H1 (cell line): ENCODE measurements around the gene GABRR3. TPM values are rescaled to one million over a fixed set of nuclear protein-coding genes. Genes with fewer than 3 reads are reported as not detected.

Source experiments
- CTCF ChIA-PET: fragments of 300-600 bp; sonication (Branson Sonifier 250); formaldehyde crosslinking; loops from one replicate; lab custom pipeline; 2021; ENCODE audit not compliant: partially characterized antibody; lab: Charles Lee
- POLR2A ChIA-PET: fragments of 300-600 bp; sonication (Branson Sonifier 250); formaldehyde crosslinking; loops from one replicate; lab custom pipeline; 2021; ENCODE audit warnings: inconsistent platforms; ENCODE audit not compliant: partially characterized antibody; lab: Charles Lee
- DNase-seq, 2 experiments: peaks; one replicate each; pipeline versions ENCODE4 v3.0.0 to v3.0.0-alpha.2; 2010 to 2022; ENCODE audit warnings: low spot score in 2 of 2, low read depth in 1 of 2, mixed read lengths in 1 of 2
- FAIRE-seq: peaks from 2 replicates; lab custom pipeline; 2011; peaks lifted over from hg19 to GRCh38; lab: Jason Lieb, UNC
- H2AFZ ChIP-seq: 2 replicates; pipeline ENCODE4 v1.8.1; 2012; ENCODE audit warnings: low read length, inconsistent platforms
- H2AK5ac ChIP-seq: 2 replicates; pipeline ENCODE4 v1.6.1; 2013; ENCODE audit warnings: low read depth, low read length
- H2BK120ac ChIP-seq: replicated peaks from 2 replicates; pipeline ENCODE3; 2013; ENCODE audit warnings: low read depth, low read length, inconsistent platforms
- H2BK12ac ChIP-seq: 2 replicates; pipeline ENCODE4 v1.6.1; 2013; ENCODE audit warnings: low read depth, low read length
- H2BK15ac ChIP-seq: 2 replicates; pipeline ENCODE4 v1.6.1; 2013; ENCODE audit warnings: low read length
- H2BK20ac ChIP-seq: 2 replicates; pipeline ENCODE4 v1.6.1; 2013; ENCODE audit warnings: low read length
- H2BK5ac ChIP-seq: 2 replicates; pipeline ENCODE4 v1.6.1; 2013; ENCODE audit warnings: low read depth, low read length
- H3K14ac ChIP-seq: 2 replicates; pipeline ENCODE4 v1.6.1; 2013; ENCODE audit warnings: inconsistent platforms; ENCODE audit not compliant: insufficient read length
- H3K18ac ChIP-seq: 2 replicates; pipeline ENCODE4 v1.6.1; 2013; ENCODE audit warnings: low read length; ENCODE audit errors: extremely low read depth
- H3K23ac ChIP-seq: 2 replicates; pipeline ENCODE4 v1.6.1; 2013; ENCODE audit warnings: inconsistent platforms; ENCODE audit not compliant: insufficient read length
- H3K23me2 ChIP-seq: 2 replicates; pipeline ENCODE4 v1.6.1; 2013; ENCODE audit warnings: low read depth, low read length
- H3K27ac ChIP-seq: 2 replicates; pipeline ENCODE4 v1.6.1; 2011; ENCODE audit warnings: low read depth, low read length, inconsistent platforms
- H3K27me3 ChIP-seq, 4 experiments: replicated peaks in 1 of 4; 1 replicate in 1 of 4; 2 replicates in 3 of 4; pipeline versions ENCODE4 v1.6.1 to v1.8.1; 2011 to 2013; ENCODE audit warnings: low read length in 3 of 4, mild to moderate bottlenecking in 3 of 4, inconsistent platforms in 2 of 4, mixed read lengths in 2 of 4, moderate library complexity in 1 of 4; ENCODE audit not compliant: control insufficient read depth in 3 of 4, insufficient read depth in 3 of 4; ENCODE audit errors: extremely low read depth in 1 of 4
- H3K36me3 ChIP-seq, 4 experiments: 2 replicates each; pipeline versions ENCODE4 v1.6.1 to v1.8.1; 2011 to 2013; ENCODE audit warnings: mild to moderate bottlenecking in 4 of 4, low read length in 3 of 4, moderate library complexity in 2 of 4, control low read depth in 1 of 4, inconsistent platforms in 1 of 4; ENCODE audit not compliant: insufficient read depth in 4 of 4, control insufficient read depth in 2 of 4
- H3K4ac ChIP-seq: replicated peaks from 2 replicates; pipeline ENCODE3; 2013; ENCODE audit warnings: low read length, low read depth, mixed read lengths, inconsistent platforms; ENCODE audit not compliant: insufficient read length
- H3K4me1 ChIP-seq, 4 experiments: replicated peaks in 1 of 4; 1 replicate in 1 of 4; 2 replicates in 3 of 4; pipeline versions ENCODE4 v1.6.1 to v1.8.1; 2011 to 2013; ENCODE audit warnings: low read length in 3 of 4, inconsistent platforms in 2 of 4, mixed read lengths in 1 of 4; ENCODE audit not compliant: insufficient read depth in 4 of 4, control insufficient read depth in 3 of 4
- H3K4me2 ChIP-seq, 2 experiments: 2 replicates each; pipeline versions ENCODE4 v1.6.1 to v1.8.1; 2011 to 2013; ENCODE audit warnings: low read depth in 2 of 2, low read length in 2 of 2, control low read depth in 1 of 2, inconsistent platforms in 1 of 2, mild to moderate bottlenecking in 1 of 2; ENCODE audit not compliant: insufficient read depth in 1 of 2
- H3K4me3 ChIP-seq, 4 experiments: fragments of 200-600, 300-600 bp in 1 of 4; sonication (generic), shearing (Covaris generic), sonication (Bioruptor Twin) in 1 of 4; 2 replicates each; pipeline versions ENCODE4 v1.5.1 to v1.8.1; 2011 to 2016; ENCODE audit warnings: low read length in 4 of 4, low read depth in 3 of 4, control low read depth in 2 of 4, inconsistent platforms in 2 of 4, mild to moderate bottlenecking in 2 of 4, mixed read lengths in 1 of 4, moderate library complexity in 1 of 4; ENCODE audit not compliant: insufficient read depth in 2 of 4; ENCODE audit errors: extremely low read depth in 1 of 4
- H3K56ac ChIP-seq: replicated peaks from 2 replicates; pipeline ENCODE3; 2013; ENCODE audit warnings: low read depth, mild to moderate bottlenecking, mixed read lengths, low read length, inconsistent platforms; ENCODE audit not compliant: insufficient read length
- H3K79me1 ChIP-seq: 2 replicates; pipeline ENCODE4 v1.6.1; 2013; ENCODE audit warnings: low read depth, low read length, control low read depth
- H3K79me2 ChIP-seq, 2 experiments: 2 replicates each; pipeline versions ENCODE4 v1.6.1 to v1.8.1; 2012 to 2013; ENCODE audit warnings: low read length in 2 of 2, mild to moderate bottlenecking in 2 of 2, inconsistent platforms in 1 of 2; ENCODE audit not compliant: insufficient read depth in 2 of 2, control insufficient read depth in 1 of 2
- H3K9ac ChIP-seq, 4 experiments: replicated peaks in 1 of 4; 1 replicate in 1 of 4; 2 replicates in 3 of 4; pipeline versions ENCODE4 v1.6.1 to v1.8.1; 2011 to 2013; ENCODE audit warnings: low read depth in 3 of 4, low read length in 3 of 4, control low read depth in 2 of 4, mild to moderate bottlenecking in 2 of 4, moderate library complexity in 2 of 4, inconsistent platforms in 1 of 4; ENCODE audit errors: extremely low read depth in 1 of 4
- H3K9me3 ChIP-seq, 2 experiments: 2 replicates each; pipeline versions ENCODE4 v1.6.1 to v1.8.1; 2012 to 2013; ENCODE audit warnings: mild to moderate bottlenecking in 2 of 2, moderate library complexity in 2 of 2, control low read depth in 1 of 2, inconsistent platforms in 1 of 2, low read depth in 1 of 2, low read length in 1 of 2, mixed read lengths in 1 of 2; ENCODE audit not compliant: insufficient read depth in 2 of 2
- H4K20me1 ChIP-seq, 2 experiments: replicated peaks in 1 of 2; 2 replicates each; pipeline versions ENCODE3 to v1.8.1; 2011 to 2013; ENCODE audit warnings: inconsistent platforms in 2 of 2, low read length in 2 of 2, mild to moderate bottlenecking in 1 of 2; ENCODE audit not compliant: insufficient read depth in 2 of 2, control insufficient read depth in 1 of 2
- H4K5ac ChIP-seq: 2 replicates; pipeline ENCODE4 v1.6.1; 2013; ENCODE audit warnings: low read length, low read depth, mixed read lengths, inconsistent platforms; ENCODE audit not compliant: insufficient read length
- H4K8ac ChIP-seq: 2 replicates; pipeline ENCODE4 v1.8.0; 2013; ENCODE audit warnings: mild to moderate bottlenecking, moderate library complexity, low read length, inconsistent platforms; ENCODE audit not compliant: insufficient read depth; ENCODE audit errors: extremely low read depth
- H4K91ac ChIP-seq: replicated peaks from 2 replicates; pipeline ENCODE3; 2013; ENCODE audit warnings: low read length, mixed read lengths, inconsistent platforms; ENCODE audit not compliant: insufficient read length
- BRCA1 ChIP-seq: IDR thresholded peaks from 2 replicates; pipeline ENCODE4 v1.6.1; 2012; ENCODE audit warnings: low read depth, low read length, improper control_type of control experiment
- CHD2 ChIP-seq: IDR thresholded peaks from 2 replicates; pipeline ENCODE4 v1.6.1; 2012; ENCODE audit warnings: low read length, improper control_type of control experiment
- EGR1 ChIP-seq: IDR thresholded peaks from 2 replicates; pipeline ENCODE4 v1.6.1; 2011; ENCODE audit warnings: low read depth, low read length, borderline replicate concordance
- EP300 ChIP-seq, 2 experiments: IDR thresholded peaks; 1 replicate in 1 of 2; 2 replicates in 1 of 2; pipeline ENCODE4 v1.6.1; 2011 to 2012; ENCODE audit warnings: low read depth in 2 of 2, low read length in 2 of 2, mild to moderate bottlenecking in 2 of 2, borderline replicate concordance in 1 of 2, inconsistent platforms in 1 of 2, moderate library complexity in 1 of 2
- KDM4A ChIP-seq: IDR thresholded peaks from one replicate; pipeline ENCODE4 v1.7.1; 2012; ENCODE audit warnings: low read depth, mild to moderate bottlenecking, moderate library complexity, low read length, inconsistent platforms; ENCODE audit not compliant: severe bottlenecking
- NRF1 ChIP-seq: IDR thresholded peaks from 2 replicates; pipeline ENCODE4 v1.6.1; 2011; ENCODE audit warnings: mild to moderate bottlenecking, low read depth, low read length, improper control_type of control experiment
- PHF8 ChIP-seq: fragments of 200-600 bp; sonication (generic); conservative IDR thresholded peaks from 2 replicates; pipeline ENCODE4 v1.7.1; 2012; ENCODE audit warnings: low read depth, mild to moderate bottlenecking, inconsistent platforms, low read length, moderate library complexity
- POU5F1 ChIP-seq: IDR thresholded peaks from 2 replicates; pipeline ENCODE4 v1.6.1; 2011; ENCODE audit warnings: low read depth, mild to moderate bottlenecking, low read length, moderate library complexity
- RFX5 ChIP-seq: IDR thresholded peaks from 2 replicates; pipeline ENCODE4 v1.6.1; 2011; ENCODE audit warnings: low read depth, low read length, improper control_type of control experiment, borderline replicate concordance
- SIN3A ChIP-seq, 2 experiments: IDR thresholded peaks in 1 of 2; conservative IDR thresholded peaks in 1 of 2; 2 replicates each; pipeline ENCODE4 v1.6.1; 2011 to 2012; ENCODE audit warnings: low read length in 2 of 2, improper control_type of control experiment in 1 of 2, low read depth in 1 of 2, mild to moderate bottlenecking in 1 of 2
- SP1 ChIP-seq: IDR thresholded peaks from 2 replicates; pipeline ENCODE4 v1.6.1; 2011; ENCODE audit warnings: low read depth, low read length
- SP2 ChIP-seq: IDR thresholded peaks from 2 replicates; pipeline ENCODE4 v1.6.1; 2012; ENCODE audit warnings: mild to moderate bottlenecking, low read length, inconsistent platforms
- TAF1 ChIP-seq: IDR thresholded peaks from 2 replicates; pipeline ENCODE4 v1.6.1; 2011; ENCODE audit warnings: mild to moderate bottlenecking, low read depth, low read length
- YY1 ChIP-seq: IDR thresholded peaks from 2 replicates; pipeline ENCODE4 v1.6.1; 2011; ENCODE audit warnings: low read depth, mild to moderate bottlenecking, low read length
- WGBS, 2 experiments: shearing (Covaris generic) in 1 of 2; methylation state at CpG; one replicate each; pipeline versions ENCODE4 v1.1.6 to v1.1.7; 2013 to 2015; ENCODE audit warnings: low lambda C conversion rate in 2 of 2, mixed read lengths in 2 of 2, inconsistent platforms in 1 of 2, low coverage in 1 of 2, missing lambda C conversion rate in 1 of 2; ENCODE audit not compliant: insufficient replicate concordance in 2 of 2, insufficient coverage in 1 of 2, insufficient read length in 1 of 2; ENCODE audit errors: extremely low coverage in 1 of 2, missing lambda C conversion rate in 1 of 2; 5-methylcytosine and 5-hydroxymethylcytosine counted together
- polyA plus RNA-seq, 7 experiments: library from polyadenylated mRNA; depleted of rRNA in 3 of 7; stranded (reverse) in 5 of 7; unstranded in 2 of 7; fragments of >200 nt in 5 of 7; fragments of 200-250 nt in 2 of 7; gene quantifications; 1 replicate in 5 of 7; 2 replicates in 1 of 7; 4 replicates in 1 of 7; pipeline versions ENCODE4 v1.2.1 to v1.2.3, GENCODE V29; 2011 to 2013; ENCODE audit warnings: missing spikeins in 2 of 7, mixed read lengths in 2 of 7
- total RNA-seq: library from RNA; stranded (reverse); fragmentation: NEBNext Ultra II Directional; extraction: Animal tissue kit (Norgen Biotek cat#: 25700); gene quantifications from 2 replicates; pipeline ENCODE4 v1.2.1, GENCODE V29; 2021

GABRR3 gene
- total and polyA plus RNA-seq, 2 of the 8 experiments (the other 6 are each of a cell fraction or from before 2014, with no cell fraction given) = not detected

- no peaks in the 10 kb centered on the region for H3K9me3 ChIP-seq
- no peak for DNase-seq
- H3K14ac ChIP-seq = no peak overlapping the region
- H3K56ac ChIP-seq = no peak overlapping the region
- WGBS, 2 experiments = 85% methylated on average over 2 of the region's 2 CpGs; no CpG with 5 or more reads in 1 of the 2 experiments
- no peak overlapping the region for H2BK15ac ChIP-seq
- H4K20me1 ChIP-seq = no peaks in the 10 kb centered on the region
- H2BK20ac ChIP-seq = no peak overlapping the region
- no peak overlapping the region for H4K5ac ChIP-seq
- no peak overlapping the region for H3K4me2 ChIP-seq
- H2AFZ ChIP-seq = no peak overlapping the region
- no peak overlapping the region for H3K9ac ChIP-seq
- H3K23ac ChIP-seq = no peak overlapping the region
- no peaks in the 10 kb centered on the region; the same call in 1 of the 2 replicates for H3K23me2 ChIP-seq
- H3K79me2 ChIP-seq = no peaks in the 10 kb centered on the region
- no peak overlapping the region for H3K4me3 ChIP-seq
- no peak overlapping the region for H3K18ac ChIP-seq
- no peak for FAIRE-seq
- H3K36me3 ChIP-seq = peaks cover 0 to 14% (median 3%) of the 10 kb centered on the region in 4 experiments; a peak in 4 of 8 replicates
- H2BK120ac ChIP-seq = no peak overlapping the region
- H3K27me3 ChIP-seq = no peaks in the 10 kb centered on the region
- no peak for TF ChIP-seq BRCA1
- TF ChIP-seq NRF1 = no peak
- TF ChIP-seq EGR1 = no peak
- TF ChIP-seq PHF8 = no peak
- TF ChIP-seq EP300 (IDR thresholded peaks at IDR 0.05; ENCODE audit: borderline replicate concordance in 1 of 2, low read depth in 2 of 2, low read length in 2 of 2) = no peak
- TF ChIP-seq SP2 = no peak
- TF ChIP-seq TAF1 = no peak
- TF ChIP-seq POU5F1 = no peak
- TF ChIP-seq SIN3A (conservative IDR thresholded peaks at IDR 0.05 in 1 of 2, IDR thresholded peaks at IDR 0.05 in 1 of 2; ENCODE audit: low read depth in 1 of 2, low read length in 2 of 2) = no peak
- no peak for TF ChIP-seq SP1
- TF ChIP-seq RFX5 = no peak
- TF ChIP-seq KDM4A = no peak
- no peak for TF ChIP-seq YY1
- TF ChIP-seq CHD2 = no peak
- TF ChIP-seq, all 59 proteins: peak for 0
- CTCF ChIA-PET = interaction anchor here (1.5 to 4.2 kb wide), 4 partner anchors 14 to 145 kb away, joined by 4 to 27 read pairs (median 6); no protein-coding TSS in a partner anchor
- H4K91ac ChIP-seq = no peak overlapping the region
- H4K8ac ChIP-seq = no peak overlapping the region
- no peak overlapping the region for H2AK5ac ChIP-seq
- no peak overlapping the region for H3K4ac ChIP-seq
- no peaks in the 10 kb centered on the region for H3K79me1 ChIP-seq
- POLR2A ChIA-PET = no interaction called here
- H3K4me1 ChIP-seq = no peaks in the 10 kb centered on the region
- no peak overlapping the region for H3K27ac ChIP-seq
- H2BK12ac ChIP-seq = no peak overlapping the region
- no peak overlapping the region for H2BK5ac ChIP-seq
Observed at GRCh38 chr3:97939401-97939800, 95.7 kb downstream of the GABRR3 start.
